Keratinocyte (primary cell): Measurements from ENCODE around the gene SDCCAG8. TPM values are rescaled to one million over a fixed set of nuclear protein-coding genes. Genes with fewer than 3 reads are reported as not detected.
"Not testable (repeated sequence)": the region's sequence is repeated elsewhere in the genome, so short reads cannot be mapped to it uniquely, and the experiment has no call there.

ENCODE experiments used
- DNase-seq: peaks from one replicate; pipeline ENCODE4 v3.0.0-alpha.2; 2011; ENCODE audit warnings: low read depth, missing footprints, low spot score
- FAIRE-seq: peaks from 2 replicates; lab custom pipeline; 2011; peaks lifted over from hg19 to GRCh38; lab: Jason Lieb, UNC
- H2AFZ ChIP-seq: 2 replicates; pipeline ENCODE4 v1.6.0; 2012; ENCODE audit warnings: low read length, control low read depth, inconsistent platforms; ENCODE audit not compliant: control insufficient read depth
- H3K27ac ChIP-seq: 2 replicates; pipeline ENCODE4 v1.5.1; 2011; ENCODE audit warnings: low read length; ENCODE audit not compliant: control insufficient read depth, insufficient read depth
- H3K27me3 ChIP-seq: 3 replicates; pipeline ENCODE4 v1.6.0; 2011; ENCODE audit warnings: low read length; ENCODE audit not compliant: control insufficient read depth, insufficient read depth; ENCODE audit errors: extremely low read depth
- H3K36me3 ChIP-seq, 2 experiments: 2 replicates in 1 of 2; 3 replicates in 1 of 2; pipeline ENCODE4 v1.5.1; 2011; ENCODE audit warnings: low read length in 2 of 2, mild to moderate bottlenecking in 1 of 2; ENCODE audit not compliant: control insufficient read depth in 2 of 2, insufficient read depth in 2 of 2; ENCODE audit errors: extremely low read depth in 1 of 2
- H3K4me1 ChIP-seq: 3 replicates; pipeline ENCODE4 v1.5.1; 2011; ENCODE audit warnings: low read length; ENCODE audit not compliant: control insufficient read depth, insufficient read depth; ENCODE audit errors: extremely low read depth
- H3K4me2 ChIP-seq: 3 replicates; pipeline ENCODE4 v1.6.0; 2011; ENCODE audit warnings: low read depth, low read length; ENCODE audit not compliant: control insufficient read depth, insufficient read depth; ENCODE audit errors: extremely low read depth
- H3K4me3 ChIP-seq, 3 experiments: fragments of 200-600 bp in 1 of 3; sonication (generic) in 1 of 3; 2 replicates in 2 of 3; 3 replicates in 1 of 3; pipeline ENCODE4 v1.5.1; 2011 to 2016; ENCODE audit warnings: low read length in 3 of 3, mild to moderate bottlenecking in 3 of 3, control low read depth in 2 of 3, inconsistent platforms in 1 of 3, low read depth in 1 of 3, mixed read lengths in 1 of 3, mixed run types in 1 of 3, moderate library complexity in 1 of 3; ENCODE audit not compliant: control insufficient read depth in 2 of 3, insufficient read depth in 2 of 3; ENCODE audit errors: extremely low read depth in 1 of 3
- H3K79me2 ChIP-seq: 2 replicates; pipeline ENCODE4 v1.6.0; 2012; ENCODE audit warnings: low read length; ENCODE audit not compliant: control insufficient read depth, insufficient read depth
- H3K9ac ChIP-seq: 3 replicates; pipeline ENCODE4 v1.6.0; 2011; ENCODE audit warnings: low read length; ENCODE audit not compliant: control insufficient read depth, insufficient read depth; ENCODE audit errors: extremely low read depth
- H3K9me1 ChIP-seq: 3 replicates; pipeline ENCODE4 v1.6.0; 2011; ENCODE audit warnings: low read length; ENCODE audit not compliant: control insufficient read depth, insufficient read depth; ENCODE audit errors: extremely low read depth
- H3K9me3 ChIP-seq: 2 replicates; pipeline ENCODE4 v1.5.1; 2012; ENCODE audit warnings: low read depth, low read length; ENCODE audit not compliant: control insufficient read depth
- H4K20me1 ChIP-seq: 3 replicates; pipeline ENCODE4 v1.6.0; 2011; ENCODE audit warnings: low read length; ENCODE audit not compliant: control insufficient read depth, insufficient read depth; ENCODE audit errors: extremely low read depth
- CTCF ChIP-seq, 3 experiments: IDR thresholded peaks in 1 of 3; conservative IDR thresholded peaks in 1 of 3; optimal IDR thresholded peaks in 1 of 3; 2 replicates in 2 of 3; 3 replicates in 1 of 3; pipeline versions ENCODE3 to v1.5.1; 2011; ENCODE audit warnings: low read length in 3 of 3, mild to moderate bottlenecking in 3 of 3, moderate library complexity in 2 of 3, control low read depth in 1 of 3, inconsistent platforms in 1 of 3; ENCODE audit not compliant: insufficient read depth in 2 of 3; ENCODE audit errors: extremely low read depth in 1 of 3
- EZH2 ChIP-seq: IDR thresholded peaks from one replicate; pipeline ENCODE4 v1.6.1; 2012; ENCODE audit warnings: inconsistent platforms, mild to moderate bottlenecking, low read length, moderate library complexity
- dilution Hi-C: fragments of 300-500 bp; cut with MboI; formaldehyde crosslinking; loops from one replicate; pipeline ENCODE4 v1.7.0; 2020; ENCODE audit warnings: low sequenced_read_pairs; ENCODE audit not compliant: extremely low pct_ligation_motif_present
- polyA minus RNA-seq, 3 experiments: library from RNA; depleted of rRNA, polyadenylated mRNA; stranded (reverse); fragments of >200 nt; gene quantifications; 1 replicate in 1 of 3; 2 replicates in 1 of 3; 3 replicates in 1 of 3; pipeline ENCODE4 v1.2.3, GENCODE V29; 2011
- polyA plus RNA-seq, 5 experiments: library from polyadenylated mRNA; depleted of rRNA in 3 of 5; stranded (reverse) in 3 of 5; stranded (forward) in 1 of 5; unstranded in 1 of 5; fragments of >200 nt; gene quantifications; 1 replicate in 1 of 5; 2 replicates in 3 of 5; 3 replicates in 1 of 5; pipeline versions ENCODE4 v1.2.1 to v1.2.3, GENCODE V29; 2011 to 2012; ENCODE audit warnings: missing spikeins in 2 of 5, low read depth in 1 of 5, low replicate concordance in 1 of 5

SDCCAG8 gene
- polyA plus RNA-seq (49.3 to 67.8 TPM (median 61.6 TPM) in 3 replicates), polyA minus RNA-seq (15.0 to 60.4 TPM (median 41.3 TPM) in 3 replicates)
- 54.2 TPM for polyA plus RNA-seq (2011; ENCODE audit: low read depth)
- polyA plus RNA-seq (2011; cell fraction: cytosol; rRNA removed) = 58.2 and 59.8 TPM in 2 replicates
- 49.4 and 57.7 TPM in 2 replicates for polyA plus RNA-seq (2011; cell fraction: nucleus; rRNA removed)
- 30.3 and 46.8 TPM in 2 replicates for polyA plus RNA-seq (2012; ENCODE audit: low replicate concordance)
- 27.2 TPM for polyA minus RNA-seq (2011; cell fraction: cytosol; rRNA and poly(A)+ RNA removed)
- polyA minus RNA-seq (2011; cell fraction: nucleus; rRNA and poly(A)+ RNA removed) = 24.2 and 55.2 TPM in 2 replicates

GRCh38 chr1:243255791-243256512 lies at the start of gene SDCCAG8:
SDCCAG8 (plus strand) TSS chr1:243256041; CDS start chr1:243256174, 133 bp downstream.
- H2AFZ ChIP-seq = peak within 1 kb of the TSS; percentile 95
- no peaks in the 10 kb centered on the region for H3K36me3 ChIP-seq
- H3K4me1 ChIP-seq = peaks cover 28% of the 10 kb centered on the region
- H3K9me1 ChIP-seq = no peaks in the 10 kb centered on the region
- H3K9ac ChIP-seq = peak within 1 kb of the TSS; percentile 74
- no peaks in the 10 kb centered on the region for H4K20me1 ChIP-seq
- dilution Hi-C loops = no loop called here
- peak within 1 kb of the TSS; percentile 95 for H3K4me2 ChIP-seq
- H3K9me3 ChIP-seq = no peaks in the 10 kb centered on the region
- DNase-seq (peak; percentile 99), FAIRE-seq (peak; percentile 78)
- peak within 1 kb of the TSS; percentile 91 for H3K27ac ChIP-seq
- H3K4me3 ChIP-seq = peak within 1 kb of the TSS; percentile 56 to 96 (median 96)
- TF ChIP-seq CTCF (optimal IDR thresholded peaks at IDR 0.05 in 1 of 3, IDR thresholded peaks at IDR 0.05 in 1 of 3, conservative IDR thresholded peaks at IDR 0.05 in 1 of 3; ENCODE audit: extremely low read depth in 1 of 3, insufficient read depth in 2 of 3, low read length in 3 of 3) (no peak), EZH2 (no peak)
- peaks cover 78% of the 10 kb centered on the region for H3K79me2 ChIP-seq
- no peaks in the 10 kb centered on the region for H3K27me3 ChIP-seq

- H3K27ac ChIP-seq = not testable (repeated sequence)
These were observed 43.9 kb upstream of the SDCCAG8 start for GRCh38 chr1:243211984-243212383.

More at GRCh38 chr1:243211984-243212383, 43.9 kb upstream of the SDCCAG8 start:
- H3K36me3 ChIP-seq, H3K79me2 ChIP-seq, DNase-seq, H3K4me3 ChIP-seq, H3K9me3 ChIP-seq, dilution Hi-C loops, H2AFZ ChIP-seq, H3K9ac ChIP-seq, H4K20me1 ChIP-seq, H3K9me1 ChIP-seq, H3K27me3 ChIP-seq, H3K4me1 ChIP-seq, H3K4me2 ChIP-seq, FAIRE-seq: not testable (repeated sequence)
